NCI-H2171 (cell line): ENCODE data around the gene ISM1.
"Not testable (repeated sequence)": the region's sequence is repeated elsewhere in the genome, so short reads cannot be mapped to it uniquely, and the experiment has no call there.

Experiments
- DNase-seq: peaks from one replicate; lab custom pipeline; 2025; lab: John Stamatoyannopoulos, UW

The ISM1 gene

DNA sequence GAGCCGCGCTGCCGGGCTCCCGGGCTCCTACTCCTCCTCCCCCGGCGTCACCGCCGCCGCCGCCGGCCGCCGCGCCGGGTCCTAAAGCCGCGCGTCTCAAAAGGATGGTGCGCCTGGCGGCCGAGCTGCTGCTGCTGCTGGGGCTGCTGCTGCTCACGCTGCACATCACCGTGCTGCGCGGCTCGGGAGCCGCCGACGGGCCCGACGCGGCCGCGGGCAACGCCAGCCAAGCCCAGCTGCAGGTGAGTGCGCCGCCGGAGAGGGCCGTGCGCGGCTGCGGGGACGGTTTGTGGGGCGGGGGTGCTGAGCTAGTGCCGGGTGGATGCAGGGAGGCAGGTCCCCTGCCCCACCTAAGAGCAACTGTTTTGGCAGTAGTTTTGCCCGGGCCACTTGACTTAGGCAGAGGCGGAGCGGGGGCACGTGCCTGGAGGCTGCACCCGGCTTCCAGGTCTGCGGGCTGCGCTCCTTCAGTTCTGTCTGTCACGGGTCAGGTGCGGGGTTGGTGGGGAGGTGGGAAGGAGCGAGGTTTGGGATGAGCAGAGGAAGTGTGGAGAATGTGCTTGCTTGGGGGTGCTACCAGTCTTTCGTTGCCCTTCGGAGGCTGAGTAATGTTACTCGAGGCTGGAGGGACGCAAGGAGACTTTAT is 722 bp downstream of the ISM1 start:
- peak; percentile 72 for DNase-seq

DNA sequence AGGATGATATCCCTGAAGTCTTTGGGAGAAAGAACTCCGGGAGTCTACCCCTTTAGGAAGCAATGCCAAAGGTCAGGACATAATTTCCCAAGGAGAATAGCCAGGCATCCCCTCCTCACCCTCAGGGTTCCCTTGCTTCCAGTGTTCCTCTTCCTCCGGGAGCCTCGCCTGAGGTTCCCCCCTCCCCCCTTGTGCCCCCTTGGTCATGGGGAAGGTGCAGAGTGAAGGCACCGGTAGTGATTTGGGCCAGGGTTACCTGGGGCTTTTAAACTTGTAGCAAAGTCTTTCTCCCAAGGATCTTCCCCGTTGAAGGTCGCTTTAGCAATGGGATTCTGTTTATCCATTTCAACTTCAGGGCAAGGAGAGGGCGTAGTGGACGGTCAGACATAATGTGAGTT is 1.2 kb downstream of the ISM1 start:
- no peak for DNase-seq

DNA sequence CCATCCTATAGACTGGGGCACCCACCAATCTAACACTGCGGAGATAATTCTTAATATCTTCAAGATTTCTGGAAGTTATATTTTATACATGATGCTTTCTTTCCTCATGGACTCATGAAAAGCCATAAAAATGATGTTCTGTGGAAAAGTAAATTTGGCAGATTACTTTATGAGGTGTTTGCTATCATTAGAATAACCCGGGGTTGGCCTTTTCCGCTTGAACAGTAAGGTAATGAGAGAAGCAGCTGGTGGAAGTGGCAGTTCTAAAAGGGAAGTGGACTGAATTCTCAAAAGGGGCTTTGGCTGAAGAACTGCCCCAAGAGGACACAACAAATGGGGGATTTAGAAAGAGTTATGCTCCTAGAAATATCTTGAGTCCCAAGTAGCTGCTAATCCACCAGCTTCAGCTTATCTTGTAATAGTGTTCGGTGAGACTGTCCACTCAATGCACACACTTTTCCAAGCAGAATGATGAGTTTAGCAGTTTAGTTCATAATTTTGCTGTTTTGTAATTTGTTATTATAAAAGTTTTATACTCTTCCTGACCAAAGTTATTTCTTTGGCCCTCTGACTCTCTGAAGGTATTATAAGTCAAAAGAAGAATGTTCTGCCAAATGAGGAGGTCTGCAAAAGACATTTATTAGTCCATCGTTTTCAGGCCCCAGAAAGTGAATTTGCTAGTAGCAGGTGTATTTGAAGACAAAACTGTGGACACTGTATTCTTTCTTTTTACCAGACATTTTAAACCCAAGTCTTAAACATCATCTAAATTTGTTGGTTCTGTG is 2.9 kb downstream of the ISM1 start:
- DNase-seq: no peak

DNA sequence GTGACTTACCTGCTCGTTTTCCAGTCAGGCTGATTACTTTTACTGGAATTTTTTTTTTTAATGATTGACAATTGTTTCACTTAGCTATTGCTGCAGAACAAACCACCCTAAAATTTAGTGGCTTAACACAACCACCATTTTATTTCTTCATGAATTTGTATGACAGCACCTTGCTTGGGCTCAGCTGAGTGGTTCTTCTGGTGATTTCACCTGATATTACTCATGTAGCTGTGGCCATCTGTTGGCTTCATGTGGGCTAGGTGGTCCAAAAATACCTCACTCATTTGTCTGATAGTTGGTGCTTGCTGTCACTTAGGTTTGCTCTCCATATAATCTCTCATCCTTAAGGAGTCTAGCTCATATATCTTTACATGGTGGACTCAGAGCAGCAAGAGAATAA is 5.3 kb downstream of the ISM1 start:
- no peak for DNase-seq

DNA sequence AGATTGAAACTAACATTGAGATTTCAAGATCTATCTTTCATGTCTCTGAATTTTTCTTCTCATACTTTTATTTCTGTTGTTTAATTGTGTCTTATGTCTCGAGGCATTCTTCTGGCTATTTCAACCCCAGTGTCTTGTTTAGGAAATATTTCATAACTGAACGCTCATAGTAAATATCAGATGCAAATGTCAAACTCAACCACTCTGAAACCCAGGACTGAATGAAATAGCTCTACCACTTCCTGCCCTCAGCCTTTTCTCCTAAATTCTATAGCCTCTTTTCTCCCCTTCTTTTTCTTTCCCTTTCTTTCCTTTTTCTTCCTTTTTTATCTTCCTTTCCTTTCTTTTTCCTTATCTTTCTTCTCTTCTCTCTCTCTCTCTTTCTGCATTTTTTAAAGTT is 7.7 kb downstream of the ISM1 start:
- no peak for DNase-seq

DNA sequence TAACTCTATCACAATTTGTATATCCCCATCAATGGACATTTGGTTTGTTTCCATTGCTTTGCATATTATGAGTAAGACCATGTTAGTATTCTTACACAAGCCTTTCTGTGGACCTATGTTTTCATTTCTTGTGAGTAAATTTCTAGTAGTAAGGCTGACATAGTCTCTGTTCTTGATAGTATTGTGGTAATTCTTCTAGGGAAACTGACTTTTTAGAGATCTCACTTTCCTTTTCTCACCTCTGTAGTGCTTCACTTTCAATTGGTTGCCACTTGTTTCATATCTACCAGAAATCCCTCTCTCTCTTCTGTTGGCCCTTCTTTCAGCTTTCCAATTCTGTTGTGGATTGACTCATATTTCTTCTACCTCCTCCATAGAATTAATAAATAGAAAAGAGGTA is 8.5 kb downstream of the ISM1 start:
- no peak for DNase-seq

DNA sequence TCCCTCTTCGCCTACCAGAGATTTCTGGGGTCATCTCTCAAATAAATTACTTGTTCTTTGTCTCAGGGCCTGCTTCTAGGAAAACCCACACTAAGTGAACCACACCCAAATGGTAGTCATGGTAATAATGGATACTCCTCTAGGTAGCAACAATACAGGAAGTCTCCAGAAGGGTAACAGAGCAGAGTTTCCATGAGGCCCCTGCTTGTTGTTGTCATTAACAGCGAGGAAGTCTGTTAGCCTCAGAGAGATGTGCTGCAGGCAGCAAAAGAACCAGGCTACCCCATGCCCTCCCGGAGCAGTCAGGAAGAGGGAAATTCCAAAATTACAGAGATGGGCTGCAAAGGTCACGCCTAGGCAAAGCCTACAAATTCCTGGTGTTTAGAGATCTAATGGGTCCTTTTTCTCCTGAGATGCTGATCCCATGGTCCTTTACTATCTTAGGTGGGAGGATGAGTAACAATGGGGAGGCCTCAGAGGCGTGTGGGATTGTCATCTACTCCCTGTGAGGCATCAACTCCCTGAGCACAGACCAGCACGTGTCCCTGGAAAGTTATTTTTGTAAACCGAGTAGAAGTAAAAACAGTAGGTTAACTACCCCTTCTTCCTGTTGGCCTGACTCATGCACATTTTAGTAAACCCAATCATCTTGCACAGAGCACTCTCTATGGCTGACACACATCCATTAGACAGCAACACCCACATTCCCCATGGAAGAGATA is 10.1 kb downstream of the ISM1 start:
- DNase-seq: no peak

DNA sequence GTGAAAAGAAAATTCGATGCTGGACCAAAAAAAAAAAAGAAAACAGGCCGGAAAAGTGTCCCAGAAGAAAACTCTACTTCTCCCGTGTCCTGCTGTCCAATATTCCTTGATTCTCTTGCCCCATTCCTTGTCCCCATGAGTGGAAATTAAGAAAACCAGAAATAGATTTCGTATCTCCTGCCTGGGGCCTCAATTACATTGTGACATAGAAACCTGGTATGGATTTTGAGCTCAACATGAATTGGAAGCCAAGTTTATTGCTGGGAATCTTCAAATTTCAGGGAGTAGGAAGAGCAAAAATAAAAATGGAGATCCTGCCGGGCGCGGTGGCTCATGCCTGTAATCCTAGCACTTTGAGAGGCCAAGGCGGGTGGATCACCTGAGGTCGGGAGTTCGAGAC is 11.9 kb downstream of the ISM1 start:
- no peak for DNase-seq

DNA sequence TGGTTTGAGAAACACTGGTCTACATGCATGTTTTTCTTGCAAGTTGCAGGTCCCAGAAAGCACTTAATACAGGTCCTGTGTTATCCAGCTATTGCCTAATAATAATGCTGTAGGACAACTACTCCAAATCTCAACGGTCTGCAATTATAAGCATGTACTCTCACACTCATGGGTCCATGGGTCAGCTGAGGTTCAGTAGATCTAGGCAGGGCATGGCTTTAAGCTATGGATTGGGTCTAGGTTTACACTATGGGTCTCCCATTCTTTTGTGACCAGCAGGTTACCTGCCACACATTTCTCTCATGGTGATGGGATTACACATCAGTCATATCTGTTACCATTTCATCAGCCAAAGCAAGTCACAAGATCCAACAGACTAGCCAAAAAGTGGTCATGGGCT is 13.9 kb downstream of the ISM1 start:
- DNase-seq: no peak

DNA sequence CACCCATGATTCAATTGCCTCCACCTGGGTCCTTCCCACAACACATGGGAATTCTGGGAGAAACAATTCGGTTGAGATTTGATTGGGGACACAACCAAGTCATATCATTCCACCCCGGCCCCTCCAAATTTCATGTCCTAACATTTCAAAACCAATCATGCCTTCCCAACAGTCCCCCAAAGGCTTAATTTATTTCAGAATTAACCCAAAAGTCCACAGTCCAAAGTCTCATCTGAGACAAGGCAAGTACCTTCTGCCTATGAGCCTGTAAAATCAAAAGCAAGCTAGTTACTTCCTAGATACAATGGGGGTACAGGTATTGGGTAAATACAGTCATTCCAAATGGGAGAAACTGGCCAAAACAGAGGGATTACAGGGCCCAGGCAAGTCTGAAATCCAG is 15.3 kb downstream of the ISM1 start:
- not testable (repeated sequence) for DNase-seq

DNA sequence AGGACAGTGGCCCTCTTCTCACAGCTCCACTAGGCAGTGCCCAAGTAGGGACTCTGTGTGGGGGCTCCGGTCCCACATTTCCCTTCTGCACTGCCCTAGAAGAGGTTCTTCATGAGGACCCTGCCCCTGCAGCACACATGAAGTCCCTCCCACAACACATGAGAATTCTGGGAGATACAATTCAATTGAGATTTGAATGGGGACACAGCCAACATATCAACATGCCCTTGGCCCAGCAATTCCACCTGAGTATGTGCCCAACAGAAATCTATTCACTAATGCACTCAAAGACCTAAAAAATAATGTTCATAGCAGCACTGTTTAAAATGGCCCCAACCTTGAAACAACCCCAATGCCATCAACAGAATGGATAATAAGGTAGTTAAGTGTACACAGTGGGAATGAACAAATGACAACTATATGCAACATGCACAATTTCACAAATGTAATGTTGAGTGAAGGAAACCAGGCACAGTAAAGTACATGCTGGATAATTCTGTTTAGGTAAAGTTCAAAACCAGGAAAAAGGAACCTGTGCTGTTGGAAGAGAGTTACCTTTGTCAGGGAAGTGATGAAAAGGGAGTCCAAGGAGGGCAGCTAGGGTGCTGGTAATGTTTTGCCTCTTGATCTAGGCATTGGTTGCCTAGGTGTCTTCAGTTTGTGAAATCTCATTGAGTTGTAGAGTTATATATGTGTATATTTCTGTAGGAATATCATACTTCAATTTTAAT is 16.1 kb downstream of the ISM1 start:
- no peak for DNase-seq

DNA sequence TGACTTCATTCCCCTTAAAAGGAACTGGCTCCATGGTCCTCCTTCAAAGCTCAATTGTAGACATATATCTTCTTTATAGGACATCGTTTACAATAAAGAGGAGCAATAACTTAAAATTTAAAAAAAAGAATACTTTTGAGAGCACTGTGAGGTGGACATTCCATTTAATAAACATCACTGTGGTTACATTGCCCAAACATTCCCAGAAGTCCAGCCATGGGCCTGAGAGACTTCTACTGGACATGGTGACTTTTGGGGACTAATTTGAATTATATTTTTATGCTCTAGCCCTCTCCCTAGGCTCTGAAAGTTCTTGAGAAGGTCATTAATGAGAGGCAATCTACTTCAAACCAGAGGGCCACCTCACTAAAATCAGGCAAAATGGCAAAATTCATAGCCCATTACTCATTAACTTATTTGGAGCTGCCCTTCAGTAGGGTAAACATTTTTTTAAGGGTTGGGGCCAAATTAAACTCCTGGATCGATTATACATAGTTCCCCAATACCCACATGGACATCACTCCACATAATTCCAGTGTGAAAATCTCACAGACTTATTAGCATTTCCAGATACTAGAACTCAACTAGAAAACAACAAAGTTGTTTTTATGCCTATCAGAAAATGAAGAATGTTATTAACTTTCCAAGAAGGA is 17.1 kb downstream of the ISM1 start:
- no peak for DNase-seq

DNA sequence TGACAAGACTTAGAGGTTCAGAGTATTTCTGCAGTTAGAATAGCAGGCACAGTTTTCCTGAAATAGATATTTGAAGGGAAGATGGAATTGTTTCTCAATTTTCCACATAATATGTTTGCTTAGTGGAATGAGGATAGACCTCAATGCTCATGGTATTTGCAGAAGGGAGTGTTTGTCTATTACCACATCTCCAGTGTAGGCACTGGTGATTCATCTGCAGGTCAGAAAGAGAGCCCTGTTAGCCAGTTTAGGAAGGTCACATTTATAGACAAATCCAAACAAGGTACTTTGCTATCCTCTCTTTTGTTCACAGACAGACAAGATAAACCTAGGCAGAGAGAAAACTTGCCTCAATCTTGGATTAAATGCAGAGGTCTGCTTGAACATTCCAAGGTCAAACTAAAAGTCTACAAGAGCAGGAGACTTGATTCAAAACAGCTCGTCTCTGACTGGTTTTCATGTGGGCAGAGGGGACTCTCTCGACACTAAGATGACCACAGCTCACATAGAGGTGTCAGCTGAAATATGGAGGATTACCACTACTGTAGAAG is 22.8 kb downstream of the ISM1 start:
- DNase-seq: no peak

DNA sequence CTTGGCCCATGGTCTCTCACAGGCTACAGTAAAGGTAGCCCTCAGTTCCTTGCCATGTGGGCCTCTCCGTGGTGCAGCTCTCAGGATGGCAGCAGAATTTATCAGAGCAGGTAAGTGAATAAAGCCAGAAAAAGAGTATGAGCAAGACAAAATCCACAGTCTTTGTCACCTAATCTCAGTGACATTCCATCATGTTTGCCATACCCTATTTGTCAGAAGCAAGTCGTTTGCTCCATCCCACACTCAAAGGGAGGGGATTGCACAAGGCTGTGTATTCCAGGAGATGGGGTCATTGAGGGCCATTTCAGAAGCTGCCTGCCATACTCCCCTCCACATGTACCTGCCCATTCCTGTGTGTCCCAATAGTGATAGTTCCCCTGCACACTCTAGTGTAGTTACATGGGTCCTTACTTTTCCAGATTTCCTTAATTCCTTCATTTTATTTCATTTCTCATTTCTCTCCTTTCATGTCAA is 24.2 kb downstream of the ISM1 start:
- DNase-seq: no peak

DNA sequence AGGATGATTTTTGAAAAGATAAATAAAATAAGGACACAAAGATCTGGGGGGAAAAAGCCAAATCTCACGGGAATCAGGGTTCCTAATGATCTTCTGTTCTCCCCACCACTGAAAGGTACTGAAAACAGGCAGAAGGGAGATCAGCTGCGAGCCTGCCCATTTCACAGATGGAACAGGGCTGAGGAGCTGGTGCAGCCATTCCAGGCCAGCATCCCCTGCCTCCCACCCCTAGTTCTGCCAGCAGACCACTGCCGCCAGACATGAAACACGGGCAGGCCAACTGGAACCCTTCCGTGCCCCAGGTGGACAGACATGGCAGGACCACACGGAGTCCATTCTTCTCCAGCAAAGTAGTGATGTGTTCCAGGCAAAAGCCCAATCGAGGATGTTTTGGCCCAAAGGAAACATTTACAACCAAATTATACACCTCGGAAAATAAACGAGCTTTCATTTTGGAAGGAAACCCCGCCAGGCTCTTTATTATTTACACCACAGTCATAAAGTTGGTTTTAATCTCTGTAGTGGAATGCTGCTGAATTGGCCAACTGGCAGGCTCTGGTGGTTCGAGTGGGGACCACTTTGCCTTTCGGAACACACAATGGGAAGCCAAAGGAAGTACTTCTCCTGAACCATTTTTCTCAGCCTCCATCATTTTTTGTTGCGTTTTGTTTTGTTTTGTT is 28.2 kb downstream of the ISM1 start:
- no peak for DNase-seq

DNA sequence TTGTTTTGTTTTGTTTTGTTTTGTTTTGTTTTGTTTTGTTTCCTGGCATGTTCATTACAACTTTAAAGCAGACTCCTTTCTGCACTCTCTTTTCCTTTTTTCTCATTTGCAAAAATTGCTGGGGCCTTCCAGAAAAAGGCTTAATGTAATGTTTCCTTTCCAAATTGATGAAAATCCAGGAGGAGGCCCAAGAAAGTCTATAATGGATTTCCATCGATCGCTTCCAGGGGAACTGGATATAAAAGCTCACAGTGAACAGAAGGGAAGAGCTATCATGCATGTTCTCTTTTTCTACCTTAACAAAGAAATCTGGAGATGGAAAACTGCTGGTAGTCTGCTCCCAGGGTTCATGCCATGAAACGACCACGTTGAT is 28.7 kb downstream of the ISM1 start:
- no peak for DNase-seq

DNA sequence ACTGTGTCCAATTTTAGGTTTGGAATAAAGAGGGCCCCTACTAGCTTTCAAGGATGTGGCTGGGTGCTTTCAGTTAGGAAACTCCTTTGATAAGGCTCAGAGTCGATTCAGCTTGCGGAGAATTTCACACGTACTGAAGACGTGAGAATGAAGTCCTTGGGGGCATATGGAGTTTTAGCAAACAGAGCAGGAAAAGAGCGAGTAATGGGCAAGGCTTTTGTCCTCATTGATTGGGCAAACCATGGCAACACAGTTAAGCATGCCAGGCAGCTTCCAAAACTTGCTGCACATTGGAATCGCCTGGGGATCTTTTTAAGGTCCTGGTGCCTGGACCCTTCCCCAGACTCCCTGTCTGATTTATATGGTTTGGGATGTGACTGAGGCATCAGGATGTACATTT is 29.2 kb downstream of the ISM1 start:
- no peak for DNase-seq

DNA sequence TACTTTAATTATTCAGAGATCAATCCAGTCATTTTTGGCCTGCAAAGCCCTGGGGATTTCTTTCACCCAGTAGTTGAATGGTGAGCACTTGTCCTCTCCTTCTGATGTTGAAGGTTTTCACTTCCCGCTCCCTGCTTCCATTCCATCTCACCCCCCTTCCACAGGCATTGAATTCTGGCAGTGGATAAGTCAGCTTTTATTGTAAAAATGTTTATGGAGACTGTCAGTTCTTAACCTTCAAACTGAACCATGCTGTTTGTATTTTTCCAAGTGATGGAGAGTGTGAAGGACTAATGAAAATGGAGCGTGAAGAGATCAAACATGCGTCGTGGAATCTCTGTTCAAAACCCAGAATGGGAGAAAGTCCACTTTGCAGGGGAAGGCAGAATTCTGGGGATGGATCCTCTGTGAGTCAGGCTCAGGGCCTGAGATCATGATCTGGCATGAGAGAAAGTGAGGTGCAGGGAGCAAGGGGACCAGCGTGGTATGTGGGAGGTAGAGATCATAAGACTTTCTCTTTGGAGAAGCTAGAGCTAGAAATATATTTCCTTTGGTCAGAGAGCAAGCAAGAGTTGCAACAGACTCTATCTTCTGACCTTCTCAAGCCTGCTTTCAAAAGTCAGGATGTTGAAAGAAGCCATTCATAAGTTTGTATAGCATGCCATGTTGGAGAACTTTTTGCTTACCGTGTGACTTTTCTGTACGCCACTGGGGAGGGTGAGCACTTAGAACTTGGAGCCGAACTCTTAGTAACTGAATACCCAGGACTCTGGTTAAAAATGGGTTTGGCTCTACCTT is 30.2 kb downstream of the ISM1 start:
- DNase-seq: no peak

DNA sequence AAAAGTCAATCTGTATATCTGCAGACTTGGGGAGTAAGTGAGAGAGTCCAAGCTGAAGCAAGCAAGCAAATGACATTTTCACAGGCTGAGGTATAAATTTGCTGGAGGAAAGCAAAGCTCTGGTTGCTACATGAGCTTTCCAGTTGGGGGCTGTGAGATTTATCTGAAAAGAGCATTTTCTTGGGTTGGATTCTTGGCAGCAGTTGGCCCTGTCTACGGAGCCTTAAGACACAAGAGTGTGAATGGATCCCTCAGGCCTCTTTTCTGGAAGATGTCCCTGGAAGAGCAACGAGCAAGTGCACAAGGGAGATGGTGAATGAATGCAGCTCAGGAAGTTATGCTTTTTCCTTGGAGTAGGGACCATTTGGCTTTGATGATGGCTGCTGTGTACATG is 30.8 kb downstream of the ISM1 start:
- no peak for DNase-seq

DNA sequence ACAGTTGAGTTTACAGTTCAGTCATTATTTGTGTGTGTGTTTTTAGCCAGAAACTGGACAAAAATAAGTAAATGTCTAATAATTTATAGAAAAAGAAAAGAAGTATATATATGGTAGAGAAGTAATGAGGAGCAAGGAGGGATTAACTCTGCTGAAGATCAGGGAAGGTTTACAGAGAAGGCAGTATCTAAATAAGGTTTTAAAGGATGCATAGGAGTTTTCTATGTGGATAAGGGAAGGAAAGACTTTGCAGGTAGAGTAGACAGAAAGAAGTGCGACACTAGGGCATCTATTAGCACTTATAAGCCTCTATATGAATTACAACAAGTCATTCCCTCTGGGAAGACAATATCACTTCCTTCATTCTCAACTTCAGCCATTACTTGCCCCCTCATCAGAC is 34.3 kb downstream of the ISM1 start:
- DNase-seq: no peak
